Activated T-cell treated with anti-CD3 and anti-CD28 coated beads, Interleukin-2, amount 50 U/mL, for 4 hours (primary cell): Measurements from ENCODE around the gene RPL39L. TPM values are rescaled to one million over a fixed set of nuclear protein-coding genes. Genes with fewer than 3 reads are reported as not detected.
A peak's percentile ranks its signal among the peaks of the same experiment; 100 is the strongest.
"Not testable (repeated sequence)": the region's sequence is repeated elsewhere in the genome, so short reads cannot be mapped to it uniquely, and the experiment has no call there.

Experiments
- ATAC-seq, 2 donors: fragments of 200-7000 bp; cut with Tn5 transposase; one replicate each; pipeline ENCODE4 v1.10.0; 2021
- DNase-seq: peaks from one replicate; pipeline ENCODE4 v3.0.0-alpha.2; 2020
- H3K27me3 Mint-ChIP-seq: one replicate; pipeline ENCODE4 v1.8.0; 2021; ENCODE audit warnings: low read depth, mixed read lengths
- H3K36me3 Mint-ChIP-seq: one replicate; pipeline ENCODE4 v1.8.0; 2022; ENCODE audit warnings: mixed read lengths; ENCODE audit not compliant: insufficient read depth
- H3K4me1 Mint-ChIP-seq: one replicate; pipeline ENCODE4 v1.8.0; 2021; ENCODE audit warnings: low read depth, mixed read lengths
- H3K4me3 Mint-ChIP-seq: one replicate; pipeline ENCODE4 v1.8.0; 2021; ENCODE audit warnings: mild to moderate bottlenecking, moderate library complexity, mixed read lengths
- H3K9me3 Mint-ChIP-seq: one replicate; pipeline ENCODE4 v1.8.0; 2021; ENCODE audit warnings: mixed read lengths
- total RNA-seq, 3 donors: library from RNA; stranded (reverse); gene quantifications; one replicate each; pipeline ENCODE4 v1.2.1, GENCODE V29; 2021

RPL39L gene
- total RNA-seq, 3 donors from 2014 or later = 4.1 to 5.6 (median 4.7) TPM

DNA sequence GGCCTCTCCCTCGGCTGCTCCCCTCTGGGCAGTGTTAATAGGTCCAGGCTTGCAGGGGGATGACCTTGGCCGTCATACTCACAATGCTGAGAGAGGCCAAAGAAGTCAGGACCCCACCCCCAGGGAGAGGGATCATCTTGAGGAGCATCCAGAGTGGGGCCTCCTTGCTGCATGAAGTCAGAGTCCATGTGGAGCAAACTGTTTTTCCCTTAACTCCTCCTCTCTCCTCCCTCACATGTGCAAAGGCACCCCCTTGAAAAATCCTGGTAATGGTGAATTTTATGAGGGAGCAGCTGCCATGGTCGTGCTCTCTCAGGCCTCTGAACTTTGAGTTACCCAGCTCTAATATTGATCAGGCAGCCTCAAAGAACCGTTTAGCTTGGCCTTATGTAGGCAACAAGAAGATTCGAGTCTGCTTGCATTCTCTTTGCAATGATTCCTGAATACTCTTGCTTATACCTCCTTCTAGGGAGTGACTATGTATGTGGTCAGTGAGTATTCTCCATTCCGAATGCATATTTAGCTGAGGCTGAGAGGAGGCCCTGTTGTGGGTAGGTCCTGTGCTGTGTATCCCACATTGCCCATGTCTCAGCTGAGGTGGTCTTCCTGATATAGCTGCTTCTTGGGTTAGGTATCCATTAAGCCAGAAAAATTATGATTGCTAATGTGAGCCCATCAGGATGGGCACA, 23.1 kb upstream of the RPL39L start:
- Mint-ChIP-seq H3K4me3 (no peak overlapping the region), H3K27me3 (peaks cover 6% of the 10 kb centered on the region), H3K4me1 (peaks cover 2% of the 10 kb centered on the region), H3K36me3 (no peaks in the 10 kb centered on the region), H3K9me3 (peaks cover 10% of the 10 kb centered on the region)
- DNase-seq (no peak), ATAC-seq (no peak)

DNA sequence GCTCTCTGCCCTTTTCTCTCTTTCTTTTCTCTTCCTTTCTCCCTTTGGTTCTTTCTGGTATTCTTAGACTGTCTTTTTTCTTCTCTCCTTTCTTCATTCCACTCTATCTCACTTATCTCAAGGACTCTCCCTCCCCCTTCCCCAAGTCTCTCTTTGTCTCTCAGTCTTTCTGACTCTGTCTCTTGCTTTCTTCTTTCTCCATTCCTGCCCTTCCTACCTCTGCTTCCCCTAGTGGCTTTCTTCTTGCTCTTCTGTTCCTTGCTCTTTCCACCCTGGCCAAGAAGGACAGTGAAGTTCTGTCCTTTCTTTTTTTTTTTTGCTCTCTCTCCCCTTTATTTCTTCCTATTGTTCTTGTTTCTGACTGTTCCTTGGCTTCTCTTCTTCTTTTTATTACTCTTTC, 22.3 kb upstream of the RPL39L start:
- peaks cover 6% of the 10 kb centered on the region for H3K27me3 Mint-ChIP-seq
- H3K9me3 Mint-ChIP-seq = peaks cover 10% of the 10 kb centered on the region
- DNase-seq (no peak), ATAC-seq (no peak)
- peaks cover 2% of the 10 kb centered on the region for H3K4me1 Mint-ChIP-seq
- H3K4me3 Mint-ChIP-seq = no peak overlapping the region
- H3K36me3 Mint-ChIP-seq = no peaks in the 10 kb centered on the region

DNA sequence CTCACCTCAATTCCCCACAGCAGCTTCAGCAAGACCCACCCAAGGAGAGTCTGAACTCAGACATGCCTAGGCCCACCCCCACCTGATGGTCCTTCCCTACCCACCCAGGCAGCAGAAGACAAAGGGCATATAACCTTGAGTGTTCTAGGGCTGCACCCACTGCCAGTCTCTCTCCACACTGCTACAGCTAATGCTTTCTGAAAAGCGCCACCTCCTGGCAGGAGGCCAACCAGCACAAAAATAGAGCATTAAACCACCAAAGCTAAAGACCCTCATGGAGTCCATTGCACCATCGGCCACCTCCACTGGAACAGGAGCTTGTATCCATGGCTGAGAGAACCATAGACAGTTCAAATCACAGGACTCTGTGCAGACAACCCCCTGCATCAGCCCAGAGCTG, 11.3 kb upstream of the RPL39L start:
- H3K9me3 Mint-ChIP-seq = peaks cover 8% of the 10 kb centered on the region
- no peaks in the 10 kb centered on the region for H3K4me1 Mint-ChIP-seq
- ATAC-seq (peak; percentile 63 to 65), DNase-seq (peak; percentile 61)
- H3K36me3 Mint-ChIP-seq = no peaks in the 10 kb centered on the region
- H3K27me3 Mint-ChIP-seq = peaks cover 5% of the 10 kb centered on the region
- H3K4me3 Mint-ChIP-seq = no peak overlapping the region

DNA sequence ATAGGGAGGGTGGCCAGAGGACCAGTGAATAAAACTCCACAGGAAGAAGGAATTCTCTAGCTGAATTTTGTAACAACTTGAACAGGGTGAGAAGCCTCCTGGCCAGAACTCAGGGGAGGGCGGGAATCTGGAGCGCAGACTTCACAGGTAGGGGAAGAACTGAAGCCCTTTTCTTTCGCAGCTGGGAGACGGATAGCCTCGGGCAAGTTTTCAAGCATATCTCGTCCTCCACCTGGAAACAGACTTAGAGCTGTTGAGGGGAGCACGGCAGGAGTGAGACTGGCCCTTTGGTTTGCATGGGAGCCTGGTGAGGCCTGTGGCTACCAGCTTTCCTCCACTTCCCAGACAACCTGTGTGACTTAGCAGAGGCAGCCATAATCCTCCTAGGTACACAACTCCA, 10.9 kb upstream of the RPL39L start:
- ATAC-seq (no peak), DNase-seq (no peak)
- Mint-ChIP-seq H3K9me3 (peaks cover 9% of the 10 kb centered on the region), H3K36me3 (no peaks in the 10 kb centered on the region), H3K4me3 (no peak overlapping the region), H3K27me3 (peaks cover 5% of the 10 kb centered on the region), H3K4me1 (no peaks in the 10 kb centered on the region)

DNA sequence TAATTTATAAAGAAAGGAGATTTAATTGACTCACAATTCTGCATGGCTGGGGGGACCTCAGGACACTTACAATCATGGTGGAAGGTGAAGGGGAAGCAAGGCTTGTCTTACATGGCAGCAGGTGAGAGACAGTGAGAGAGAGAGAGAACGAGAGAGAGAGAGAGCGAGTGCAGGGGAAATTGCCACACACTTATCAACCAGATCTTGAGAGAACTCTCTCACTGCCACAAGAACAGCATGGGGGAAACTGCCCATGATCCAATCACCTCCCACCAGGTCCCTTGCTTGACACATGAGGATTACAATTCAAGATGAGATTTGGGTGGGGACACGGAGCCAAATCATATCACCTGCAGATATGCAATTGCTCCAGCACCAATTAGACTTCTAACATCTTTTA, 7.1 kb upstream of the RPL39L start:
- no peak for DNase-seq
- peaks cover 24% of the 10 kb centered on the region for H3K9me3 Mint-ChIP-seq
- no peaks in the 10 kb centered on the region for H3K4me1 Mint-ChIP-seq
- peaks cover 2% of the 10 kb centered on the region for H3K27me3 Mint-ChIP-seq
- no peak overlapping the region for H3K4me3 Mint-ChIP-seq
- ATAC-seq = no peak
- H3K36me3 Mint-ChIP-seq = peaks cover 6% of the 10 kb centered on the region

DNA sequence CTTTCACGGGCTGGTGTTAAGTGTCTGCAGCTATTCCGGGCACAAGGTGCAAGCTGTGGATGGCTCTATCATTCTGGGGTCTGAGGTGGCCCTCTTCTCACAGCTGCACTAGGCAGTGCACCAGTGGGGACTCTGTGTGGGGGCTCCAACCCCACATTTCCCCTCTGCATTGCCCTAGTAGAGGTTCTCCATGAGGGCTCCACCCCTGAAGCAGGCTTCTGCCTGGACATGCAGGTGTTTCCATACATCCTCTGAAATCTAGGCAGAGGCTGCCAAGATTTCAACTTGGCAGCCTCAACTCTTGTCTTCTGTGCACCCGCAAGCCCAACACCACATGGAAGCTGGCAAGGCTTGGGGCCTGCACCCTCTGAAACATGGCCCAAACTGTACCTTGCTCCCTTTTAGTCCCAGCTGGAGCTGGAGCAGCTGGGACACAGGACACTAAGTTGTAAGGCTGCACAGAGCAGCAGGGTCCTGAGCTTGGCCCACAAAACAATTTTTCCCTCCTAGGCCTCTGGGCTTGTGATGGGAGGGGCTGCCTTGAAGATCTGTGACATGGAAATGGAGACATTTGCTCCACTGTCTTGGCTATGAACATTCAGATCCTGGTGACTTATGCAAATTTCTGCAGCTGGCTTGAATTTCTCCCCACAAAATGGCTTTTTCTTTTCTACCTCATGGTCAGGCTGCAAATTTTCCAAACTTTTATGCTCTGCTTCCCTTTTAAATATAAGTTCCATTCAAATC, 6.0 kb upstream of the RPL39L start:
- H3K9me3 Mint-ChIP-seq = peaks cover 24% of the 10 kb centered on the region
- ATAC-seq (no peak), DNase-seq (no peak)
- no peaks in the 10 kb centered on the region for H3K4me1 Mint-ChIP-seq
- H3K36me3 Mint-ChIP-seq = peaks cover 6% of the 10 kb centered on the region
- H3K27me3 Mint-ChIP-seq = no peaks in the 10 kb centered on the region
- H3K4me3 Mint-ChIP-seq = no peak overlapping the region

DNA sequence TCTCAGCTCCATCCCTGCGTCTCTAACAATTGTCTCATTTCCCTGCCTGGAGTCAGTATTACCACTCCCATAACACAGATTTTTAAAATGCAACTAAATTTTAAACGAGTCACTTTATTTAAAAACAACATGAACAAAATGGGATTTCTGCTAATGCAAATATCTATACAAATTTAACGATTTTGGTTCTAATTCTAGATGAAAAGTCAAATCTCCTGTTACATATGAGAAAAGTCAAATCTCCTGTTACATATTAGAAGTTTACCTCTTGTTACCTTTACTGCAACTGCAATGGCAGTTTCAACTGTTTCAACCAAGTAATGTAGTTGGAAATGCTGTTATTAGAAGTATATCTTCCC, 578 bp upstream of the RPL39L start:
- Mint-ChIP-seq H3K36me3 (peaks cover 8% of the 10 kb centered on the region), H3K27me3 (no peaks in the 10 kb centered on the region), H3K9me3 (peaks cover 13% of the 10 kb centered on the region), H3K4me3 (peak overlapping the region; percentile 87), H3K4me1 (peaks cover 22% of the 10 kb centered on the region)
- ATAC-seq = no peak
- no peak for DNase-seq

DNA sequence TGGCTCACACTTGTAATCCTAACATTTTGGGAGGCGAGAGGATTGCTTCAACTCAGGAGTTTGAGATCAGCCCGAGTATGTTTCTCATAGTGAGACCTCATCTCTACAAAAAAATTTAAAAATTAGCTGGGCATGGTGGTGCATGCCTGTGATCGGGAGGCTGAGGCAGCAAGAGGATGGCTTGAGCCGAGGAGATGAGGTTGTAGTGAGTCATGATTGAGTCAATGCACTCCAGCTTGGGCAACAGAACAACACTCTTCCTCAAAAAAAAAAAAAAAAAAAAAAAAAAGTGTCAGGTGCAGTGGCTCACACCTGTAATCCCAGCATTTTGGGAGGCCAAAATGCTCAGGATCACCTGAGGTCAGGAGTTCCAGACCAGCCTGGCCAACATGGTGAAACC, 2.4 kb downstream of the RPL39L start:
- Mint-ChIP-seq H3K4me3 (no peak overlapping the region), H3K36me3 (peaks cover 3% of the 10 kb centered on the region), H3K27me3 (no peaks in the 10 kb centered on the region), H3K4me1 (peaks cover 31% of the 10 kb centered on the region), H3K9me3 (peaks cover 2% of the 10 kb centered on the region)
- no peak for ATAC-seq
- no peak for DNase-seq

DNA sequence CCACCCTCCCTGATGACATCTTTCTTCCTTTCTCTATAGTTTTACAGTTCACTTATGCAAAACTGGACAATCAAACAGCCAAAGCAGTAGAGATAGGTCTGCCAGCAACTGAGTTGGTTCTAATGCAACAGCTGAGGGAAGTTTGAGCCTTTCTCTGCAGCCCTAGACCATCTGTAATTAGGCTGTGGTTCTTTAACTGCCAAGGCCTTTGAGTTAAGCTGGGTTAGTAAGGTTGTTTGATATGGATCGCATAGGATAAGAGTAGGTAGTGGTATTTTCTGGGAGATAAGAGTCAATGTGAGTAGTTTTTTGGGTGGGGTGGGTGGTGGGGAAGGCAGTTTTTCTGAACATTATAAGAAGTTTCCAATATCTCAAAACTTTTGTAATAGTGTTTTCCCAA, 3.0 kb downstream of the RPL39L start:
- DNase-seq (no peak), ATAC-seq (no peak)
- Mint-ChIP-seq H3K9me3 (no peaks in the 10 kb centered on the region), H3K27me3 (no peaks in the 10 kb centered on the region), H3K36me3 (peaks cover 3% of the 10 kb centered on the region), H3K4me1 (peaks cover 34% of the 10 kb centered on the region), H3K4me3 (no peak overlapping the region)

DNA sequence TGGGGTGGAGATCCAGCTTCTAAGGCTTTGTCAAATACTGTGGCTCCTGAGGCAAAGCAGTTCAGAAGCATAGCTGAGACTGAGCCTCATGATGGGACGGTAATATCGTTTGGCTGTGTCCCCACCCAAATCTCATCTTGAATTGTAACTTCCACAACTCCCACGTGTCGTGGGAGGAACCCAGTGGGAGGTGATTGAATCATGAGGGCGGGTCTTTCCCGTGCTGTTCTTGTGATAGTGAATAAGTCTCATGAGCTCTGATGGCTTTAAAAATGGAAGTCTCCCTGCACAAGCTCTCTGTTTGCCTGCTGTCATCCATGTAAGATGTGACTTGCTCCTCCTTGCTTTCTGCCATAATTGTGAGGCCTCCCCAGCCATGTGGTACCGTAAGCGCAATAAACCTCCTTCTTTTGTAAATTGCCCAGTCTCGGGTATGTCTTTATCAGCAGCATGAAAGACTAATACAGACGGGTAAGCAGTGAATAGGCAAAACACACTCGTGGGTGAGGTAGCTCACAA, 4.1 kb downstream of the RPL39L start:
- H3K4me1 Mint-ChIP-seq = peaks cover 45% of the 10 kb centered on the region
- not testable (repeated sequence) for H3K27me3 Mint-ChIP-seq, H3K4me3 Mint-ChIP-seq

DNA sequence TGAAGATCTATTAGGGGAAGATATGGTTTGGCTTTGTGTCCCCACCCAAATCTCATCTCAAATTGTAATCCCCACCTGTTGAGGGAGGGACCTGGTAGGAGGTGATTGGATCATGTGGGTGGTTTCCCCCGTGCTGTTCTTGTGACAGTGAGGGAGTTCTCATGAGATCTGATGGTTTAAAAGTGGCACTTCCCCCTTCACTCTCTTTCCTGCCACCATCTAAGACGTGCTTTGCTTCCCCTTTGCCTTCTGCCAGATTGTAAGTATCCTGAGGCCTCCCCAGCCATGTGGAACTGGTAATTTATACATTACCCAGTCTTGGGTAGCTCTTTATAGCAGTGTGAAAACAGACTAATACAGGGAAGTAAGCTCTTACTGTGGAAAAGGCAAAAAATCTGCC, 6.1 kb downstream of the RPL39L start:
- ATAC-seq, H3K4me3 Mint-ChIP-seq, DNase-seq, H3K9me3 Mint-ChIP-seq, H3K27me3 Mint-ChIP-seq, H3K36me3 Mint-ChIP-seq: not testable (repeated sequence)
- peaks cover 42% of the 10 kb centered on the region for H3K4me1 Mint-ChIP-seq

More for the DNA sequence above, 4.1 kb downstream of the RPL39L start:
- not testable (repeated sequence) for H3K36me3 Mint-ChIP-seq, H3K9me3 Mint-ChIP-seq, ATAC-seq, DNase-seq

DNA sequence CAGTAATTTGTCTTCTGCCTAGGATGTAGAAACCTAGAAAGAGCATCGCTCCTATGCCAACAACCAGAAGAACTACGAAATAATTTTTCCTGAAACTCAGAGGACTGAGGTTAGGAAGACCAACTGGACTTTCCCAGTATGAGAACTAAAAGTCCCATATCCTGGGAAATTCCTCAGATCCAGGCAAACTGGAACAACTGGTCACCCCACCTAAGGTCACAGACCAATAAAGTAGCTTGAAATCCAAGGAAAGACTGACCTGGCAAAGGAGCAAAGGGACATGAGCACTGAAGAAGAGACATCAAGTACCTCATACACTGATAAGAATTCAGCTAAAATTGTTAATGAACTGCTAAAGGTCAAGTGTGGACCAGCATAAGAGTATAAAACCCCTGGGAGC, 6.6 kb downstream of the RPL39L start:
- H3K4me3 Mint-ChIP-seq = no peak overlapping the region
- H3K36me3 Mint-ChIP-seq = peaks cover 6% of the 10 kb centered on the region
- peaks cover 41% of the 10 kb centered on the region for H3K4me1 Mint-ChIP-seq
- ATAC-seq = no peak
- H3K27me3 Mint-ChIP-seq = no peaks in the 10 kb centered on the region
- H3K9me3 Mint-ChIP-seq = peaks cover 9% of the 10 kb centered on the region
- DNase-seq = no peak

DNA sequence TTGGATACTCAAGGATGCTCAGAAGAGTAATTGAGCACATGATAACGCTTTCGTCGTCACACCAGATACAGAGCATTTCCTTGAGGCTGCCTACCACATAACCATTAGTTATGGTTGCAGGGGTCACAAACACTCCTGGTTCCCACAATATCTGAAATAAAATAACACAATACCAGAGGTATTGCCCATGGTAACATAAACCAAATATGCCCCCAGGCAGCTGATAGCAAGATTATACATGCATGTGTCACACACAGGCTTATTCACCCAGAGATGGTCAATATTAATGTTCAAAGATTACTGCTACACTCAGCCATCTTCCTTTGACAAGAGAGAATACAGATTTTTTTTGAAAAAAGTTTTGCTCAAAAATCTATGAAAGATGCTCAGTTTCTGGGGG, 7.3 kb downstream of the RPL39L start:
- no peak for DNase-seq
- ATAC-seq = no peak
- peaks cover 6% of the 10 kb centered on the region for H3K36me3 Mint-ChIP-seq
- peaks cover 41% of the 10 kb centered on the region for H3K4me1 Mint-ChIP-seq
- no peaks in the 10 kb centered on the region for H3K27me3 Mint-ChIP-seq
- H3K9me3 Mint-ChIP-seq = peaks cover 9% of the 10 kb centered on the region
- H3K4me3 Mint-ChIP-seq = no peak overlapping the region

DNA sequence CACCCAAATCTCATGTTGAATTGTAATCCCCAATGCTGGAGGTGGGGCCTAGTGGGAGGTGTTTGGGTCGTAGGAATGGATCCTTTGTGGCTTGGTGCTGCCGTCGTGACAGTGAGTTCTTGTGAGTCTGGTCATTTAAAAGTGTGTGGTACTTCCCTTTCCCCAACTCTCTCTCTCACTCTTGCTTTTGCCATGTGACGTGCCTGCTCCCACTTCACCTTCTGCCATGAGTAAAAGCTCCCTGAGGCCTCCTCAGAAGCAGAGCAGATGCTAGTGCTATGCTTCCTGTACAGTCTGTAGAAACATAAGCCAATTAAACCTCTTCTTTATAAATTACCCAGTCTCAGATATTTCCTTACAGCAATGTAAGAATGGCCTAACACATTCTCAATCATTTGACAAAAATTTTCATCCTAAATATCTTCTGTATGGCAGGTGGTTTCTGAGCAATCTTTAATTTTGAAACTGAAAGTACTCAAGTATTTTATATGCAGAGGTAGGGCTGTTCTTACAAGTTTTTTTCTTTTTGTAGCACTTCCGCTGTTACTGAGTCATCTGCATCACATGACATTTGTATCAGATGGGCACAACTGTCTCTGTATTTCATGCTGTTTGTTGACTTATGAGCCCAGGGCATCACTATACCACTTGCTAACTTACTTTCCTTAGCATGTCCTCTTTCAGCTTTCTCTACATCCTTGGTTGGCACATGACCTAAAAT, 8.8 kb downstream of the RPL39L start:
- Mint-ChIP-seq H3K4me1 (peaks cover 40% of the 10 kb centered on the region), H3K36me3 (peaks cover 8% of the 10 kb centered on the region), H3K4me3 (peak overlapping the region; percentile 60), H3K27me3 (no peaks in the 10 kb centered on the region), H3K9me3 (peaks cover 13% of the 10 kb centered on the region)
- ATAC-seq = peak; percentile 93 to 96
- peak; percentile 10 for DNase-seq
